Activated CD4-positive, CD25-positive, alpha-beta regulatory T cell (primary cell): ENCODE data around the gene BOC.
"Not testable (repeated sequence)": the region's sequence is repeated elsewhere in the genome, so short reads cannot be mapped to it uniquely, and the experiment has no call there.

Experiments used
- DNase-seq, 4 experiments: peaks; one replicate each; lab custom pipeline; 2025; lab: John Stamatoyannopoulos, UW

Gene BOC

GRCh38 chr3:113211330-113212149 is at the start of gene BOC:
Gene BOC, plus strand, starts transcription at chr3:113211557. Its CDS starts 38,246 bp downstream, at chr3:113249803.
- no peak for DNase-seq

- no peak for DNase-seq
Observed at GRCh38 chr3:113161661-113162060, 49.7 kb upstream of the BOC start.

GRCh38 chr3:113163152-113163551 is 48.2 kb upstream of the BOC start:
- no peak for DNase-seq

- no peak for DNase-seq
Observed at GRCh38 chr3:113165841-113166240, 45.5 kb upstream of the BOC start.

GRCh38 chr3:113166357-113166718 is 45.0 kb upstream of the BOC start:
- no peak for DNase-seq

GRCh38 chr3:113166719-113167492 is 44.5 kb upstream of the BOC start:
- DNase-seq = no peak

- DNase-seq = no peak
Observed at GRCh38 chr3:113167825-113168801, 43.2 kb upstream of the BOC start.

GRCh38 chr3:113169891-113170452 is 41.4 kb upstream of the BOC start:
- DNase-seq = no peak

- DNase-seq = no peak
Observed at GRCh38 chr3:113170771-113171170, 40.6 kb upstream of the BOC start.

- not testable (repeated sequence) for DNase-seq
Observed at GRCh38 chr3:113171675-113172300, 39.6 kb upstream of the BOC start.

GRCh38 chr3:113173102-113173501 is 38.3 kb upstream of the BOC start:
- DNase-seq = no peak

GRCh38 chr3:113174304-113174703 is 37.1 kb upstream of the BOC start:
- no peak for DNase-seq

GRCh38 chr3:113174801-113175485 is 36.4 kb upstream of the BOC start:
- DNase-seq = no peak

GRCh38 chr3:113177526-113177925 is 33.8 kb upstream of the BOC start:
- no peak for DNase-seq

- DNase-seq = no peak
Observed at GRCh38 chr3:113179235-113179824, 32.0 kb upstream of the BOC start.

GRCh38 chr3:113183748-113184661 is 27.4 kb upstream of the BOC start:
- no peak for DNase-seq

GRCh38 chr3:113185194-113185835 is 26.0 kb upstream of the BOC start:
- no peak for DNase-seq

GRCh38 chr3:113186566-113186965 is 24.8 kb upstream of the BOC start:
- no peak for DNase-seq

- DNase-seq = no peak
Observed at GRCh38 chr3:113193288-113193687, 18.1 kb upstream of the BOC start.
